HUES48 (cell line): ENCODE measurements around the gene THEM4.

Source experiments
- H3K27ac ChIP-seq: one replicate; pipeline ENCODE4 v1.7.0; 2013; ENCODE audit warnings: low read depth, low read length, inconsistent platforms
- H3K27me3 ChIP-seq: 2 replicates; pipeline ENCODE4 v1.6.1; 2013; ENCODE audit warnings: mild to moderate bottlenecking, low read length; ENCODE audit not compliant: control insufficient read depth, insufficient read depth
- H3K36me3 ChIP-seq: 2 replicates; pipeline ENCODE4 v1.6.1; 2013; ENCODE audit warnings: low read length; ENCODE audit not compliant: control insufficient read depth, insufficient read depth
- H3K4me1 ChIP-seq: 2 replicates; pipeline ENCODE4 v1.6.1; 2013; ENCODE audit warnings: mild to moderate bottlenecking, low read length; ENCODE audit not compliant: control insufficient read depth, insufficient read depth
- H3K4me3 ChIP-seq: 2 replicates; pipeline ENCODE4 v1.5.1; 2013; ENCODE audit warnings: mild to moderate bottlenecking, low read depth, low read length
- H3K9ac ChIP-seq: 2 replicates; pipeline ENCODE4 v1.6.1; 2013; ENCODE audit warnings: mild to moderate bottlenecking, low read depth, low read length, moderate library complexity
- H3K9me3 ChIP-seq: 2 replicates; pipeline ENCODE4 v1.6.1; 2013; ENCODE audit warnings: low read length; ENCODE audit not compliant: control insufficient read depth, insufficient read depth

Gene THEM4

GRCh38 chr1:151847867-151848596 lies 61.3 kb downstream of the THEM4 start:
- Histone ChIP-seq H3K9me3 (no peaks in the 10 kb centered on the region), H3K9ac (no peak overlapping the region), H3K27me3 (peaks cover 5% of the 10 kb centered on the region; the same call in 1 of the 2 replicates), H3K27ac (no peak overlapping the region), H3K4me1 (peaks cover 11% of the 10 kb centered on the region), H3K36me3 (no peaks in the 10 kb centered on the region), H3K4me3 (no peak overlapping the region)

DNA sequence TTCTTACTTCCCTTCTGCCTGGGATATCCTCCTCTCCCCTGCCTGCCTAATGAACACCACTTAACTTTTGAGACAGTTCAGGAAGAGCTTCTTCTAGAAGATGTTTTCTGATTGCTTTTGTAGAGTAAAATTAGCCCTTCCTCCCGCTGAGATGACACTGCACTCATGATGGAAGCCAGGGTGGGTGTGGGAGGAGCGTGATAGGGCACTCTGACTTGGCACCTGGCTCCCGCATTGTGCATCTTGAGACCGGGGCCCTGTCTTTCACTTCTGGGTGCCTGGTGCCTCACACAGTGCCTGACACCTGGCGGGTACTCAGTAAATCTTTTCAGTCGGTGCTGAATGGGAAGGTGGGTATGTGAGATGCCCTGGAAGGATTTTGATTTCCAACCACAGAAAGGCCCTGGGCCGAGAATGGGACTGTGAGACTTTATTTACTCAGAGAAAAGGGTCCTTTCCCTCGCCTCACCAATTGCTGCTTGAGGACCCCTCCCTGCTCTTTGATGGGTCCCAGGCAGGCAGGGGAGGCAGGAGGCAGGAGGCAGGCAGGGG lies 62.5 kb downstream of the THEM4 start:
- no peak overlapping the region for H3K4me3 ChIP-seq
- no peaks in the 10 kb centered on the region for H3K9me3 ChIP-seq
- H3K27me3 ChIP-seq: 0 out of 2 replicates have a peak, but pooled peaks cover 2% of the 10 kb centered on the region
- H3K4me1 ChIP-seq: peaks cover 11% of the 10 kb centered on the region
- H3K9ac ChIP-seq: no peak overlapping the region
- H3K27ac ChIP-seq: peak overlapping the region; percentile 63
- no peaks in the 10 kb centered on the region for H3K36me3 ChIP-seq

DNA sequence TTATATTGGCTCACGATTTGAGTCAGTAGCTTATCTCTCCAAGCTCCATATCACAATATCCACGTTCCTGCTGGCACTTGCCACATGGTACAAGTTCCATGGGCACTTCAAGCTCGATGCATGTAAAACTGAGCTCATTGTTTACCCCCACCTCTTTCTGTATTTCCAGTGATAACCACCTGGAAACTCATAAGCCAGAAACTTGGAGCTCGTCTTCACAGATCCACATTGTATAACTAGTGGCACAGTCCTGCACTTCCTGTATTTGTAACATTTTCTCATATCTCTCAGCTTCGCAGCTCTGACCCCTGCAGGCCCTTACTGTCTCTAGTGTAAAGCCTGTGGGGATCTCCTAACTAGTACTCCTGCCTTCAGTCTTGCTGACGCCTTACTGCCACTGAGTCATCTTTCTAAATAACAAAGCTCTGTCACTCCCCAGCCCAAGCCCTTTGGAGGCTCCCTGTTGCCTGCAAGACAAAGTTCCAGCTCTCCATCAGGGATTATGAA lies 63.2 kb downstream of the THEM4 start:
- H3K27me3 ChIP-seq: peaks cover 8% of the 10 kb centered on the region
- H3K36me3 ChIP-seq: no peaks in the 10 kb centered on the region
- no peaks in the 10 kb centered on the region for H3K9me3 ChIP-seq
- no peak overlapping the region for H3K9ac ChIP-seq
- peak overlapping the region; percentile 63 for H3K27ac ChIP-seq
- H3K4me3 ChIP-seq: no peak overlapping the region
- H3K4me1 ChIP-seq: peaks cover 11% of the 10 kb centered on the region

DNA sequence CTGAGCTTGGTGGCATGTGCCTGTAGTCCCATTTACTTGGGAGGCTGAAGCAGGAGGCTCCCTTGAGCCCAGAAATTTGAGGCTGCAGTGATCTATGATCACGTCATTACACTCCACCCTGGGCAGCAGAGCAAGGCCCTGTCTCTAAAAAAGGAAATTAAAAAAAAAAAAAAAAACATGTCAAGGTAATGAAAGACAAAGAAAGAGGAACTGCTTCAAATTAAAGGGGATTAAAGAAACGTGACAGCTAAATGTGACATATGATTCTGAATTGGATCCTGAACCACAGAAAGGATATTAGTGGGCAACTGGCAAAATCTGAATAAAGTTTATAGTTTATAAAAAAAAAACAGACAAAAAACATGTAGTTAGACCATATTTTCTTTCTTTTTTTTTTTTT lies 65.9 kb downstream of the THEM4 start:
- Histone ChIP-seq H3K4me3 (no peak overlapping the region), H3K4me1 (peaks cover 19% of the 10 kb centered on the region), H3K9ac (no peak overlapping the region), H3K36me3 (no peaks in the 10 kb centered on the region), H3K9me3 (no peaks in the 10 kb centered on the region), H3K27me3 (peaks cover 25% of the 10 kb centered on the region), H3K27ac (no peak overlapping the region)

DNA sequence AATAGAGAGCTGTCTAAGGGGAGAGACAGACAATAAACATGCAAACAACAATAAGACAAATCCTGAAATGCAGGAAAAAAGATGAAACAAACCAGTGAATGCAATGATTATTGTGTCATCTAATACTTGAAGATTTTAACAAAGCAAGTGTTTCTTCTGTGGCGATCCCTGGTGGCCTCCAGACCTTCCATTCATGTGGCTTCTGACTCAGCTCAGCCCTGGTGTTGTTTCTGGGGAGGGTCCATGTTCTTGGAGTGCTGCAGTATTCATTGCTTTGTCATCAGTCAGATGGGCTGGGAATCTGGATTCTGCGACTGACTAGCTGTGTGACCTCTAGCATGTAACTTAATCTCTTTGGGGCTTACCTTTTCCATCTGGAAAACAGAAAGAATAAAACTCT lies 68.2 kb downstream of the THEM4 start:
- Histone ChIP-seq H3K36me3 (no peaks in the 10 kb centered on the region), H3K27me3 (peaks cover 43% of the 10 kb centered on the region), H3K27ac (no peak overlapping the region)

DNA sequence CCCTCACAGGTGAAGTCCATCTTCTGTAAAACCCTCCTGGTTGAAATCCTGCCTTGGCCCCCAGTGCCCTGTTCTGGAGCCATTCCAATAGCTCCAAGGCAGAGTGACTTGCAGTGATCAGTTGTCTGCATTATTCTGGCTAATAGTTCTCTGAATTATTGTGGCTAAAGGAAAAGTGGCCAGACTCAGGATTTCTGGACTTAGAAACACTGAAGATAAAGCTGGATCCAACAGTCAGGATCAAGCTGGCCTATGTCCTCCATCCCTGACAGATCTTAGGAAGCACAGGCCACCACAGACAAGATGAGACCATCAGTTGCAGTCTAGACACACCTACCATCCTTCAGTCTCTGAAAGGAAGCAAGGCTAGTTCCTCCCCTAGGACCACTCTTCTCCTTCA lies 68.9 kb downstream of the THEM4 start:
- no peaks in the 10 kb centered on the region for H3K36me3 ChIP-seq
- no peak overlapping the region; the same call in 1 of the 2 replicates for H3K9ac ChIP-seq
- H3K27me3 ChIP-seq: peaks cover 43% of the 10 kb centered on the region
- H3K9me3 ChIP-seq: no peaks in the 10 kb centered on the region
- peak overlapping the region; percentile 60 for H3K4me3 ChIP-seq
- peaks cover 21% of the 10 kb centered on the region for H3K4me1 ChIP-seq
- H3K27ac ChIP-seq: no peak overlapping the region

More for the DNA sequence above, 68.2 kb downstream of the THEM4 start:
- H3K4me3 ChIP-seq: no peak overlapping the region
- H3K9me3 ChIP-seq: no peaks in the 10 kb centered on the region
- no peak overlapping the region for H3K9ac ChIP-seq
- H3K4me1 ChIP-seq: peaks cover 24% of the 10 kb centered on the region

- peak within 1 kb of the TSS; percentile 60 for H3K4me3 ChIP-seq
- no peaks in the 10 kb centered on the region for H3K9me3 ChIP-seq
- peak within 1 kb of the TSS; percentile 78 for H3K9ac ChIP-seq
- H3K4me1 ChIP-seq: peaks cover 21% of the 10 kb centered on the region
- peaks cover 43% of the 10 kb centered on the region for H3K27me3 ChIP-seq
- no peaks in the 10 kb centered on the region for H3K36me3 ChIP-seq
- H3K27ac ChIP-seq: peak within 1 kb of the TSS; percentile 52
Observed at GRCh38 chr1:151839457-151840403, 69.6 kb downstream of the THEM4 start, which contains the start of gene C2CD4D. Gene C2CD4D (minus strand): TSS chr1:151839820. CDS start chr1:151838989, 831 bp downstream.

DNA sequence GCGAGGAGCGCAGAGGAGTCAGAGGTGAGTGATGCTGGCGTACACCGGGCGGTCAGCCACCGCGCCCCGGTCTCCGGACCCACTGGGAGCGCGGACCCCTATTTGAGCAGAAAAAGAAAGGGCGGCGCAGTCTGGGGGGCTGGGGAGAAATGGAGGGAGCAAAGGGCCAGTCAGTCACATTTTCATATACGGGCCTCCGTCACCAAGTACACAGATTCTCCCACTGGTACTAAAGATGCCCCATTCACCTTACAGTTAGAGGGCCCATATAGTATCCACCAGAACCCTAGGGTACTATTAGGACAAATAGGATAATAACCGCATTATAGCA lies 70.3 kb downstream of the THEM4 start:
- no peaks in the 10 kb centered on the region for H3K9me3 ChIP-seq
- no peak overlapping the region for H3K9ac ChIP-seq
- peak overlapping the region; percentile 60 for H3K4me3 ChIP-seq
- H3K27ac ChIP-seq: no peak overlapping the region
- peaks cover 21% of the 10 kb centered on the region for H3K4me1 ChIP-seq
- peaks cover 43% of the 10 kb centered on the region for H3K27me3 ChIP-seq
- no peaks in the 10 kb centered on the region for H3K36me3 ChIP-seq

GRCh38 chr1:151838222-151839081 lies 70.9 kb downstream of the THEM4 start:
- Histone ChIP-seq H3K4me1 (peaks cover 21% of the 10 kb centered on the region), H3K9ac (no peak overlapping the region; the same call in 1 of the 2 replicates), H3K27ac (no peak overlapping the region), H3K27me3 (peaks cover 43% of the 10 kb centered on the region), H3K4me3 (peak overlapping the region; percentile 60), H3K36me3 (no peaks in the 10 kb centered on the region), H3K9me3 (no peaks in the 10 kb centered on the region)

- no peaks in the 10 kb centered on the region for H3K36me3 ChIP-seq
- no peak overlapping the region for H3K9ac ChIP-seq
- H3K4me3 ChIP-seq: peak overlapping the region; percentile 60
- H3K4me1 ChIP-seq: peaks cover 21% of the 10 kb centered on the region
- no peaks in the 10 kb centered on the region for H3K9me3 ChIP-seq
- H3K27me3 ChIP-seq: peaks cover 43% of the 10 kb centered on the region
- H3K27ac ChIP-seq: no peak overlapping the region
Observed at GRCh38 chr1:151837884-151838221, 71.5 kb downstream of the THEM4 start.
